Right renal cortex interstitium (tissue), 3 donors: ENCODE measurements around the gene CLDN19. TPM values are rescaled to one million over a fixed set of nuclear protein-coding genes. Genes with fewer than 3 reads are reported as not detected.
A peak's percentile ranks its signal among the peaks of the same experiment; 100 is the strongest.

Experiments
- DNase-seq, 3 donors: peaks; one replicate each; pipeline ENCODE4 v3.0.0-alpha.2; 2013; ENCODE audit warnings: low read depth in 3 of 3, low spot score in 2 of 3
- polyA plus RNA-seq, 3 donors: library from polyadenylated mRNA; unstranded; fragments of 120-200 nt; gene quantifications; one replicate each; pipeline ENCODE4 v1.2.1, GENCODE V29; 2013; ENCODE audit not compliant: insufficient read length in 3 of 3

The CLDN19 gene, protein sequence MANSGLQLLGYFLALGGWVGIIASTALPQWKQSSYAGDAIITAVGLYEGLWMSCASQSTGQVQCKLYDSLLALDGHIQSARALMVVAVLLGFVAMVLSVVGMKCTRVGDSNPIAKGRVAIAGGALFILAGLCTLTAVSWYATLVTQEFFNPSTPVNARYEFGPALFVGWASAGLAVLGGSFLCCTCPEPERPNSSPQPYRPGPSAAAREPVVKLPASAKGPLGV
- 10 to 100 TPM; 75.8 to 96.0 (median 78.2) TPM for polyA plus RNA-seq

DNA sequence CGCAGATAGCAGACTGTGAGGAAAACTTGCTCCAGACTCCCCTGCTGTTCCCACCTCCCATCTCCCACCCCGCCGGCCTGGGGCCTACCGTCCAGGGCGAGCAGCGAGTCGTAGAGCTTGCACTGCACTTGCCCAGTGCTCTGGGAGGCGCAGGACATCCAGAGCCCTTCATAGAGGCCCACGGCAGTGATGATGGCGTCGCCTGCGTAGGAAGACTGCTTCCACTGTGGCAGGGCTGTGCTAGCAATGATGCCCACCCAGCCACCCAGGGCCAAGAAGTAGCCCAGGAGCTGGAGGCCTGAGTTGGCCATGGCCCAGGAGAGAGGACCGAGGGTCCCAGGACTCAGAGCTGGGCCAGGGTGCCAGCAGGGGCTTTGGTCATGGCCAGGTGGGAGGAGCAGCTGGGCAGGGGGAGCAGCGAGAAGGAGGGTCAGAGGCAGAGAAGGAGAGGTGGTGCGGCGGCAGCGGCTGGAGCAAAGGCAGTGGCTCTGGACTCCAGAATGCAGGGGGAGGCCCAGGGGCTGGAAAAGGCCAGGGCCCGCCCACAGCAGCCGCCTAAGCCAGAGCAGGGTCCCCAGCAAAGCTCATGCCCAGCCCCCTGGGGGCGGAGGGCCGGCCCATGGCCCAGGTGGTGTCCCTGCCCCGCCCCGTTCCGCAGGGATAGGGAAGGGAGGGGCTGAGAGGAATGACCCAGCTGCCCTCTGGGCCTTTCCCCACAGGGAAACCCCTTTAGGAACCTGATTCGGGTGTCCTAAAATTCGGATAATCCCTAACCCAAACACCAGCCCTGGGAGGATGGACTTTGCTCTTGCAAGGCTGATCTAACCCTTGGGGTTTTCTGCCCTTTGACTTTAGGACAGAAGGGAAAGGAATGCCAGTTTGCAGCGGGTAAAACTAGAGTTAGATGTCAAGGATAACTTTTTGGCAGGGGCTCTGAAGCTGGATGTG lies at the start of gene CLDN19:
CLDN19 (minus strand) TSS at position 484 of the 948 bp plus-strand sequence; CDS start at position 311, 173 bp downstream.
- no peak for DNase-seq

DNA sequence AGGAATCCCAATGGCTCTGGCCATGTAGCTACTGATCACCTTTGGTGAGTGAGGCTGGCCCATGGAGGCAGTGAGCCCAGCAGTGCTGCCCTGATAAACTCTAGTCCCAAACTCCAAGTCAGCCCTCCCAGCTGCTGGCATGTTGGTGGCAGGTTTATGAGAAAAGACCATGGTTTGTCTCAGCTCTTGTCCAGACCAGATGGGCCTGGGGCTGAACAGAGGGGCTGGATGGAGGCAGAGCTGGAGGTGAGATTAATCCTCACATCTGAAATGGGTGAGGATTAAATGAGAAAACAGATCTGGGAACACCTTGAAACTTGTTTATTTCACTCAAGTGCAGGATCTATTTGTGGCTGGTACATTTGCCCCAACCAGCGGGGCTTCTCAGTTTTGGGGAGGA lies 48.0 kb upstream of the CLDN19 start:
- DNase-seq: no peak

DNA sequence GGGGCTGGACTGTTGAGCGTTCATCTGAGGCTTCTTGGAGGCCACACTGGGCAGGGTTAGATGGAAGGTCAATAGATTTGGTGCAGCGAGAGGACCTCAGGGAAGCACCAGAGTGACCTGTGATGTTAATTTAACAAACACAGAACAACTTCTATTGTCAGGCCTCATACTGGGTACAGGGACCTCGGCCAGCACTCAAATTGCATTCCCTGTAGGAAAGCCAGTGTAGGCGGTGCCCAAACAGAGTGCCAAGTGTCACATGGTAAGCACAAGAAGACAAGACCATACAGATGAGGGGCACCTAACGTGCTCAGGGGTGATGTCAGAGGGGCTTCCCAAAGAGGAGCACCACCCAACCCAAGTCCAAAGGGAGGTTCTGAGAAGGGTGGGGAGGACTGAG lies 46.1 kb upstream of the CLDN19 start:
- DNase-seq: no peak

DNA sequence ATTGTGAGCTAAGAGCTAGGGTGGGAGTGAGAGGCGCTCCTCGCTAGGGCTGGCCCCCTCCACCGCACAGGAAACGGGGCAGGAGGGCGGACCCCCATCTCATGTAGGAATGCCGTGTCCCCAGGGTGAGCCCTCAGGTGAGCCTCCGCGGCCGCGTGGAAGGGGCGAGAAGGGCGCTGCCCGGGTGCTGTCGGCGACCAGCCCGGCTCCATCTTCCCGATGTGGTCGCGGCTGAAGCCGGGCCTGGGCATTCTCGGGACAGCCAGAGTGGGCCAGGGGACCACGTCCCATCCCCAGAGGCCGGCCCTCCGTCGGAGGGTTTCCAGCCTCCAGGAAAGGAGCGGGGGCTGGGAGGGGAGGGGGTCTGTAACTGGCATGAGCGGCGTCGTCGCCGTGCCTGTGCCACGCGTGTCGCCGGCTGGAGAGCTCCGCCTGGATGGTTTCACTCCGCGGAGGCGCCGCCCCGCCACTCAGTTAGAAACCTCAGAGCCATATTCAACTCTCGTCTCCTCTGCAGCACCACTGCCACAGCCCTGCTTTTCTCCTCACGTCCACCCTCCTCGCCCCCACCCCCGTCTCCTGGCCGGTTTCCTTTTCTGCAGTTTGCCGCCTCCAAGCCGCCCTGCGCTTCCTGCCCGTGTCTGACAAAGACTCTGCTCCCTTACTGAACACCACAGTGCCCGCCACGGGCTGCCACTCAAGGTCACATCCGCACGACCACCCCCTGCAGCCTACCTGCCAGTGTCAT lies 45.1 kb upstream of the CLDN19 start, which contains the start of gene TMEM269:
TMEM269 (plus strand) TSS at position 46 of the 748 bp plus-strand sequence. CDS start 4,903 bp downstream, outside the sequence.
- DNase-seq: no peak

DNA sequence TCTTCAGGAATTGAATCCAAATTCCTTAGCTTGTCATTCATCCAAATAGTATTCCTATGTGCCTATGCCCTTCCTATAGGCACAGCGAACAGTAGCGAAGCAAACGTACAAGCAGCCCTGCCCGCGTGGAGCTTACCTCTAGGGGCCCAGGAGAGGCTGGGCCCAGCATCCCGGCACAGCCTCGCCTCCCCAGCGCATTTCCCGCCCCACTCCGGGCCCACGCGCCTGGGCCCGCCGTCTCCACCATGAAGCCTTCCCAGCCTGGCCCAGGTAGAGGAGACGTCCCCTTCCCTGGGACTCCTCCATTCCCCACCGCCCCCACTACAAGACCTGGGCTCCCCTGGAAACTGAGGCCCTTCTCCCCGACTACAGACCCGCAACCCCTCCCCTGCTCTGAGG lies 44.5 kb upstream of the CLDN19 start:
- no peak for DNase-seq

DNA sequence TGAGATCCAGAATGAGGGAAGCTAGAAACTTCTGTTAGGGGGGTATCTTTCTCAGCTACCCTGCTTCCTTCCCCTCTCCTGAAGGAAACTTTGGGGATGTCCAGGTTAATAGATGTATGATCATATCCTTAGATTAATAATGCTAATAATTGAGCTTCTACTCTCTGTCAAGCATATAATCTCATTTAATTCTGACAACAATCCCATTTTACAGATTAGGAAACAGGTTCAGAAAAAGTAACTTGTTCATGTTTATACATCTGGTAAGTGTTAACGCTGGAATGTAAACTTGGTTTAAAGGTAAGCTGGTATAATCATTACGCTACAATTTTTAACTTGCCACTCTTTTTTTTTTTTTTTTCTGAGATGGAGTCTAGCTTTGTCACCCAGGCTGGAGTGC lies 43.1 kb upstream of the CLDN19 start:
- no peak for DNase-seq

DNA sequence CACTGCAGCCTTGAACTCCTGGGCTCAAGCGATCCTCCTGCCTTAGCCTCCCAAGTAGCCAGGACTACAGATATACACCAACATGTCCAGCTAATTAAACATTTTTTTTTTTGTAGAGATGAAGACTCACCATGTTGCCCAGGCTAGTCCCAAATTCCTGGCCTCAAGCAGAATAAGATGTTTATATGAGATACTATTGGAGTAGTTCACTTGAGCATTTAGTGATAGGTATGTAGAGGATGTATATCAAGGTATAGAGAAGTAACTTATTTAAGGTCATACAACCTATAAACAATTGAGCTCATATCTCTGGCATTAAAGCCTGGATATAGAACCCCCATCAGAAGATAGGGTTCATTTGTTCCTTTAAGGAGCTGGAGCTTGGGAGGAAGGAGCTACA lies 40.1 kb upstream of the CLDN19 start:
- DNase-seq: no peak

DNA sequence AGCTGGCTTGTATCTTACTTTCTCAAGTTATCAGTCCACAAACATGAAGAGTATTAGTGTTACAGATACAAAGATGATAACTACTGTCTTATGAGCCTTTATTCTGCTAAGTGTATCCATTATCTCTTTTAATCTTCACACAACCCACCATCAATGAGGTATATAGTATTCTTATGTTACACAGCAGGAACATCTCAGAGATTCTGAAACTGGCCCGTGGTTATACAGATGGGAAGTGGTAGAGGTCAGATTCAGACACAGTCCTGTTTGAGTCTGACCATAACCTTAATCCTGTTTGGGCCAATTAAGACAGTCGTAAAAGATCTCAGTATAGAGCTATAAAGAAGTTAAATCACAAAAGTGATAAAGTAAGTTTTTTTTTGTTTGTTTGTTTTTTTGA lies 39.7 kb upstream of the CLDN19 start:
- DNase-seq: no peak

DNA sequence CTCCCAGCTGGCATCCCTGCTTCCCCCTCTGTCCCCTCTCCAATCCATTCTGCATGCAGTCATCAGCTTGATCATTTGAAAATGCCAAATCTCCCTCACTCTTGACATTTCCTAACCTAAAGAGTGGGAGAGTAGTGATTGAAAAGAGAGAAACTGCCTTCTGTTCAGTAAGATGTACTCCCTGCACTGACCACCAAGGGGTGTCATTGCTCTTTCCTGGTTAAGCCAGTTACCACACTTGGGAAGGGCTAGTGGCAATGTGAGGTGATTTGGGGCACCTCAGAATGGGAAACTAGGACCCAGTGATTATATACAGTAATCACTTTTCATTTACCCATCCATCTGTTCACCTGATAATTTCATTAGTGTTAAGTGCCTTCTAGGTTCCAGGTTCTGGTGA lies 37.8 kb upstream of the CLDN19 start:
- DNase-seq: no peak

DNA sequence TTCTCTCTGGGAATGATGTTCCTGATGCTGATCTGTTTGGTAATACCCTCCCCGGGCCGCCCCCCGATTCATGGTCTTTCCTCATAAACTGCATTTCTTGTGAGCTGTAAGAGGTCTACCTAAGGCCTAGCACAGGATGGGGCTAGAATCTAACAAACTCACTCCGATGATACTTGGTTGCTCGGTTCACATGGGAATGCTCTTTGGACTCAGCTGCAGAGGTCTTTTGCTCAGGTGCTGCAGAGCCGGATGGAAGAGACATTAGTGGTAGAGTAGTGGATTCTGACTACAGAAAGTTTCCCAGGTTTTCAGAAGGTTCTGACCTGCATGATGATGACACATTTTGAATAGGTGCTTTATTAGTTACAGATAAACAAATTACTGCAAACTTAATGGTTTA lies 36.5 kb upstream of the CLDN19 start:
- DNase-seq: no peak

DNA sequence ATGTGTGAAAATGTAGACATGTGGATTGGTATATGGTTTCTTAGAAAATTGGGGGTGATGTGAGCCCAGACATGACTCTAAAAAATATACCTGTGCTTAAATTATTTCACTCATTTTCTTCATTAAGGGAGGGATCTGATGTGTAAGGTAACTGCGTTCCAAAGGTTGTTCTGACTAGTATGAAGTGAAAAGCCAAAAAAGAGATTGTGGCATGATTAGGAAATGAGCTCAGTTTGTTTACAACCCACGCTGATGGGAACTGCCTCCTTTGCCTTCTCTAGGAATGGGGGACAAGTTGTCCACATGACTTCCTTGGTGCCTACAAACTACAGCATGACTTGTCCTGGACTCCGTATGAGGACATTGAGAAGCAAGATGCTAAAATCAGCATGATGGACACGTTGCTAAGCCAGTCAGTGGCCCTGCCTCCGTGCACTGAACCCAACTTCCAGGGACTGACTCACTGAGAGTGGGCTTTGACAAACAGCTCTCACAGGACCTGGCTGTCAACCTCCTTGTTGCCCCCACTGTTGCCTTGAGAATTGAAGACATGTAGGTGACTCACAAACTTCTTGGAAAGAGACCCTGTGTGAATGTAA lies 35.0 kb upstream of the CLDN19 start:
- DNase-seq: no peak

DNA sequence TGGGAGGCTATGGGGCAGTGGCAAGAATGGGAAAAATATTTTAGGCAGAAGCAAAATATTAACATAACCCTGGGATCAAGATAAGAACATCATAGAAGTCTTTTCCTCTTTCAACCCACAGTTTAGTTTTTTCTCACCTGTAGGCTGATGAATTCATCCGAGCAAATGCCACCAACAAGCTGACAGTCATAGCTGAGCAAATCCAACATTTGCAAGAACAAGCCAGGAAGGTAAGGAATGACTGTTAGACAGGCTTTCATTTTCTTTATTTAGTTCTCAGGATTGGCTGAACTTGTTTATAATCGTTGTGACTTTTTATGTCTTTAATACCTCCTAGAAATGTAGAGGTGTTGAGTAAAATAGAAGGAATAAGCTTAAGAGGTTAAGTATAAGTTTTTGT lies 33.4 kb upstream of the CLDN19 start:
- no peak for DNase-seq

DNA sequence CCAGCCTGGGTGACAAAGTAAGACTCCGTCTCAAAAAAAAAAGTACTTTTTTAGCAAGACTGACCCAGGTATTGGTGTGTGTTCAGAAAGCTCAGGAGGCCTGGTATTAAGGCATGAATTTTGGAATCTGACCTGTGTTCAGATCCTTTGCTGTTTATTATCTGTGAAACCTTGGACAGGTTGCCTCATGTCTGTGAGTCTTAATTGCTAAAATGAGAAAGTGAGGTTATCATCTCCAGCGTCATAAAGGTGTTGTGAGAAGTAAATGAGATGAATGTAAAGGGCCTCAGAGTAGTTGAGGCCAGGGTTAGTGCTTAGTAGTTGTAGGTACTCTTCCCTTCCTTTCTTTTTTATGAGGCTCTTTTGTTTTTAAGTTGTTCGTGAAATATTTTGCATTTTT lies 29.8 kb upstream of the CLDN19 start:
- DNase-seq: no peak

DNA sequence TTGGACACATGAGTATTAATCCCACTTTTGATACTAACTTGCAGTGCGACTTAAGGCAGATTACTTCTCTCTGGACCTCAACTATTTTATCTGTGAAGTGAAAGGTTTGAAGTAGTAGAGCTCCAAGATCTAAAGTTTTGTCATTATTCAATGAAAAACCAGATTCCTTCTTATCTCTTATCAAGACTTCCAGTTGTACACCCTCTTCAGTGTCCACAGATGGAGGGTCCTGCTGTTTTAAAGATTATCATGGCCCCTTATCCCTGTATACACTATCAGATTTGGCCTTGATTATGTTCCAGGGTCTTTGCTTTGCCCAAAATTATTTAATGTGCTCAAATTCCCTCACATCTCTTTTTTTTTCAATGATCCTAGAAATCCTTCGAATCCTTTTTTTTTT lies 28.1 kb upstream of the CLDN19 start:
- DNase-seq: no peak

DNA sequence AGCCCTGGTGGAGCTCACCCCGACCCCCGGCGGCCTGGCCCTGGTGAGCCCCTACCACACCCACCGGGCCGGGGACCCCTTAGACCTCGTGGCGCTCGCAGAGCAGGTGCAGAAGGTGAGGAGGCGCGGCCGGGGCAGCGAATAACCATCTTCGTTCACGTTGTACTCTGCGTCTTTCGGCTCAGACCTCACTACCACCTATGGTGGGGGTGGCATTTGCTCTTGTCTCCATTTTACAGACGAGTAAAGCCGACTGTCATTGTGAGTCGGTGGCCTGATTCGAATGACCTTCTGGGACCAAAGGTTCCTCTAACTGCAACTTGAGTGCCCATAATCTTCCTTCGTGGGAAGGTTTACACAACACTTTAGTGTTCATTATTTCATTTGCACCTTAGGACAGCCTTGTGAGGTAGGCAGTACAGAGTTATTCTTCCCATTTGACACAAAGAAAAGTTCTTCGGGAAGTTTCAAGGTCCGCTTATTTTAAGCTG lies 27.5 kb upstream of the CLDN19 start:
- no peak for DNase-seq

DNA sequence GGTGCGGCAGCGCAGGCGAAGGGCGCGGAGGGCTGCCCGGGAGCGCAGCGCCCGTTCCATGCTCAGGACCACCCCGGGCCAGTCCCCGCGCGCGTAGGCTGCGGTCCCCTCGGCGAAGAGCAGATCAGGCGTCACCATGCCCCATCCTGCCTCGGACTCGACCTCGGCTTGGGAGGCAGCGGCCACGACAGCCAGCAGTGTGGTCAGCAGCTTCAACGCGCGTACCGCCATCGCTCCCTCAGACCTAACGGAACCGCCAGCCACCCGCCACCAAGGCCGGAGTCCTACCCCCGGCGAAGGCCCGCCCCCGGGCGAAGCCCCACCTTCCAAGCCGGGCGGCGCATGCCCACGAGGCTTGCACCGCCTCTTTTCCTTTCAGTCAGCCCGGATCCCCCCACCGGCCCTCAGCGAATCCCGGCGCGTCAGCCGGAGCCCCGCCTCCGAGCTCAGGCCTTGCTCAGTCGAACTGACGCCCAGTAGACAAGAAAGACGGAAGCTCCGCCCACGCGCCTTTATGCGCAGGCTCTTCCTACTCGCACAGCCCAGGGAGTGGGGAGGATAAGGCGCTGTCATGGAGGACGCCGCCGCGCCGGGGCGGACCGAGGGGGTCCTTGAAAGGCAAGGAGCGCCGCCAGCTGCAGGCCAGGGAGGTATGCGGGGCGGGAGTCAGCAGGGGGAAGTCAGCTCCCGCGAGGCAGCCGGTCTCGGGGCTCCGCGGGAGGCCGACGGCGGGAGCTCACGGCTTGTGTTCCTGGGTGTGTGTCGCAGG lies 26.9 kb upstream of the CLDN19 start, which contains the start of the genes C1orf50 and P3H1:
C1orf50 (plus strand) TSS at position 509 of the 769 bp plus-strand sequence; CDS start at position 572, 63 bp downstream.
P3H1 (minus strand) TSS at position 288 of the 769 bp plus-strand sequence; CDS start at position 231, 57 bp downstream.
- peak; percentile 96 to 99 (median 99) for DNase-seq

DNA sequence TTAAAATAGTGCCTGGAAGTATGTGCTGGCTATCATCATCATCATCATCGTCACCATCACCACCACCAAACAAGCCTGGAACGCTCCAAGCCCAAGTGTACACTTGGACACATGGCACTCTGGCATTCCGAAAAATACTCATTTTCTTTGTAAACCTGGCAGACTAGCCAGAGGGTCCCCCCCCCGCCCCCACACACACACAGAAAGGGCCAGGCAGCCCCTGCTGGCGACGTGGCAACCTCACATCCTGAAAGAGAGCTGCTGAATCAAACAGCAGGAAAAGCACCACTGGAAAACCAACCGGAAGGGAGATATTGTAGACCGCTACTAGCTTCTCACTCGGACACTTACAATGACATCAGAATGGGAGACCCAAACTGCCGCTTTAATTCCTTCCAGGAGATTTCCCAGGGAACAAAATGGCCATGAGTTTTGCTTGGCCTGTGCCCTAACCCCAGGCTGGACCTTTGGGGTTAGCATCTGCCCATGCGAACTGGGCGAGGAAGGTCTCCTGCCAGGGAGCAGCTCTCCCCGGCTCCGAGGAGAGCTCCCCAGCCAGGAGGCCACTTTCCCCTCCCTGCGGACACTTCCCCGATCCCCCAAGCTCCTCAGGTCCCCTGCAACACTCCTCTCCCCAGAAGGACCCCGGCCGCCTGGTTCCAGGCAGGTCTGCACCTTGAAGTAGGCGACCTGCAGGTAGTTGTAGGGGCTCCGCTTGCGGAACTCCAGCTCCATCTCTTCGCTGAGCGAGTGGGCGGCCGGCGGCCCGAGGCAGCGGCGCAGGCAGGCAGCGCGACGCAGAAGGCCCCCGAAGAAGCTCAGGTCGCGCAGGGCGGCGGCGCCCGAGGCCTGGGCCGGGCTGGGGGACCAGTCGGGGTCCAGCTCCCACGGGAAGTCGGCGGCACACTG lies 26.1 kb upstream of the CLDN19 start:
- DNase-seq: no peak

DNA sequence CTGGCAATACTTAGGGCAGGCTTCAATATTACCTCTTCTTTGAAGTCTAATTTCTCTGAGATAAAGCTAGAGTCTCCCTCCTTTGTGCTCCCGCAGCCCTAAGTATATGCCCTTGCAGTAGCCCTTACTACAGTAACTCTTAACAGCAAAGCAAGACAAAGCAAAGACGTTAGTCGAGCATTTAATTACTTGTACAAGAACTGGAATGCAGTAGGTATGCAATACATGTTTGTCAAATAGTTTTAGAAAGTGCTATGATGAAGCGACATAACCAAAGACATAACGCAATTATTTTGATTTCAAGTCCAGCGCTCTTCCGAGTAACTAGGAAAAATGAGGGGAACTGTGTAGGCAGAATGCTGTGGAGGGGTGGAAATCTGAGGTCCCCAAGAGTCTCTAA lies 25.2 kb upstream of the CLDN19 start:
- DNase-seq: no peak
